Activated CD8-positive, alpha-beta memory T cell treated with anti-CD3 and anti-CD28 coated beads for 36 hours (primary cell): ENCODE results near the gene PSMB11. TPM values are rescaled to one million over a fixed set of nuclear protein-coding genes. Genes with fewer than 3 reads are reported as not detected.
"Not testable (repeated sequence)": the region's sequence is repeated elsewhere in the genome, so short reads cannot be mapped to it uniquely, and the experiment has no call there.

ENCODE experiments used
- CTCF ChIA-PET: fragments of 350-600 bp; sonication (Branson Sonifier 250); formaldehyde crosslinking; loops from one replicate; lab custom pipeline; 2021; ENCODE audit warnings: antibody characterized with exemption; lab: Charles Lee
- POLR2A ChIA-PET: fragments of 350-600 bp; sonication (Branson Sonifier 250); formaldehyde crosslinking; loops from one replicate; lab custom pipeline; 2021; ENCODE audit warnings: antibody characterized with exemption; lab: Charles Lee
- total RNA-seq, 2 experiments: library from RNA; stranded (reverse); gene quantifications; one replicate each; pipeline ENCODE4 v1.2.3, GENCODE V29; 2021

PSMB11 gene
- total RNA-seq, 2 experiments from 2014 or later: not detected

DNA sequence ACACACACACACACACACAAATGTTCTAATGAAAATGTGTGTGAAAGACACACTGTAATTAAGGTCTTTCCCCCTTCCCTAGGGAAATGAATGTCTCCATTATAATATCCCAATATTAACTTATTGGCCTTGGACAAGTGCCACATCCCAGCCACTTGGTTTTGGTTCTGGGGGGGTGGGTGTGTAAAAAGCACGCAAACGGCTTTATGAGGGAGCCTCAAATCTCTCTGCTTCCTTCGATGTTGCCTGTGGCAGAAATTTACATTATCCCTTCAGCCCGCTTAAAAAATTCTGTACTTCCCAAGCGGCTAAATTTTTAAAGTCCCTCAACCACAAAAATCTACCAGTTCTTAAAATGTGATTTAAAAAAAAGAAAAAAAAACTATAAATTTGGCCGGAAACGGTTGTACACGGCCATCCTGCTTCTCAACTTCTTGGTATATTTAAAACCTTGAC lies 32.5 kb upstream of the PSMB11 start:
- POLR2A ChIA-PET: no interaction called here

DNA sequence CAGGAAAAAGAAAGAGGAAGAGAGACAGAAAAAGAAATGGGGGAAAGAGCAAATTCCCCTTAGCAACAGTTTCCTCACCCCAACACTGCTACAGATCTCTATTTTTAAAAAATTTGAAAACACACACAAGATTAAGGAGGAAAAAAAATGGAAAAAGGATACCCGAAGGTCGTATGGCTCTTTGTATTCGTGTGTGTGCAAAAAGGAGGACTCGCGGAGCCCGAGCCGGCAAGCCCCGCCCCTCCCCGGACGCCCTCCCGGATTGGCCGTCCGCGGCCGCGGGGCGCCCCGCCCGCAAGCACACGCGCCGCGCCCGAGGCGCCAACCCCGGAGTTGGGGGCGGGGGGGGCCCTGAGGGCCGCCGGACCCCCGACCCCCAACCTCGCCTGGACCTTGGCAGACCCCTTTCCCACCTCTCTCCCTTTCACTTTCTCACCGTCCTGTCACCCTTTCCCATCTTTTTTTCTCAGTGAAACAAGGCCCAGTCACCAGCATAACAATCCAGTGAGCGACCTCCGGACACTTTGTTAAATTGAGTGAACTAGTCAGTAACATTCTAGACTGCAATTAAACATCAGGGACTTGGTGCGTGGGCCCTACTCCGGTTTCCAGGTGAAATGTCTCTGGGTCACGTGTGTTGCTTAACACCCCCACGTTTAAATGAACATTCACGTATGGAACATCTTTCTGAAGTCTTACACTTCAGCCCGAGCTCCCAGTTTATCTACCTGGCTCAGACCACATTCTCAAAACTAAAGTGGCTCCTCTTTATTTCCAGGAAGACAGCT lies 31.9 kb upstream of the PSMB11 start, which contains the start of gene C14orf93:
TSS of gene C14orf93 (minus strand) at position 205 of the 788 bp plus-strand sequence. CDS start 11,120 bp downstream, outside the sequence.
- POLR2A ChIA-PET: interaction anchor here (0.6 kb wide), 1 partner anchor 19 kb away, joined by 3 read pairs; no protein-coding TSS in a partner anchor

More for the DNA sequence above, 32.5 kb upstream of the PSMB11 start:
- CTCF ChIA-PET: interaction anchor here (0.6 to 1.3 kb wide), 2 partner anchors 15 to 450 kb away, joined by 3 to 6 read pairs; no protein-coding TSS in a partner anchor

GRCh38 chr14:23013054-23013748 lies 28.8 kb upstream of the PSMB11 start:
- CTCF ChIA-PET: interaction anchor here (1.2 to 1.7 kb wide), 2 partner anchors 17 to 45 kb away, joined by 3 read pairs; no protein-coding TSS in a partner anchor
- POLR2A ChIA-PET: no interaction called here

More for the DNA sequence above, 31.9 kb upstream of the PSMB11 start, which contains the start of gene C14orf93:
- CTCF ChIA-PET: interaction anchor here (0.5 to 2.2 kb wide), 4 partner anchors 15 to 1100 kb away, joined by 3 to 5 read pairs (median 4); no protein-coding TSS in a partner anchor

GRCh38 chr14:23013749-23014054 lies 28.3 kb upstream of the PSMB11 start:
- CTCF ChIA-PET: interaction anchor here (1.7 kb wide), 1 partner anchor 17 kb away, joined by 3 read pairs; no protein-coding TSS in a partner anchor
- POLR2A ChIA-PET: not testable (repeated sequence)

GRCh38 chr14:23015618-23016017 lies 26.4 kb upstream of the PSMB11 start:
- ChIA-PET CTCF (interaction anchor here (3.5 kb wide), 1 partner anchor 43 kb away, joined by 9 read pairs; the partner anchor contains the start of gene CDH24), POLR2A (no interaction called here)

- CTCF ChIA-PET: interaction anchor here (1.0 to 3.5 kb wide), 2 partner anchors 41 to 52 kb away, joined by 3 to 9 read pairs; partner anchors contain the start of gene CDH24
- POLR2A ChIA-PET: interaction anchor here (1.4 kb wide), 1 partner anchor 10 kb away, joined by 6 read pairs; no protein-coding TSS in a partner anchor
Measured at GRCh38 chr14:23017091-23017490, 24.9 kb upstream of the PSMB11 start.

DNA sequence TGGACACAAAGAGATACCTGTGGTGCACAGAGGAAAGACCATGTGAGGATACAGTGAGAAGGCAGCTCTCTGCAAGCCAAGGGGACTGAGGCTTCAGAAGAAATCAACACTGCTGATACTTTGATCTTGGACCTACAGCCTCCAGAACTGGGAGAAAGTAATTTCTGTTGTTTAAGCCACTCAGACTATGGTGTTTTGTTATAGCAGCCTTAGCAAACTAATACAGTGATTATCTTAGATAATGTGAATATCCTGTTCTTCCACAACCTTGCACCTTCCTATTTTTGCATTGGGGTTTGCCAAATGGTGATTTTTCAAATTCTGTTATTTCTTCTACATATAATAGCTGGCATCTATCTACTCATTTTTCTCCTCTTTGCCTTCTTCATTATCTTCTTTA lies 23.9 kb upstream of the PSMB11 start:
- ChIA-PET POLR2A (no interaction called here), CTCF (no interaction called here)

- ChIA-PET CTCF (interaction anchor here (0.6 to 1.3 kb wide), 3 partner anchors 14 to 161 kb away, joined by 3 to 4 read pairs (median 3); no protein-coding TSS in a partner anchor), POLR2A (no interaction called here)
Measured at GRCh38 chr14:23020143-23021128, 21.6 kb upstream of the PSMB11 start.

GRCh38 chr14:23021434-23021833 lies 20.6 kb upstream of the PSMB11 start:
- POLR2A ChIA-PET: interaction anchor here (0.6 kb wide), 1 partner anchor 19 kb away, joined by 14 read pairs; no protein-coding TSS in a partner anchor
- CTCF ChIA-PET: interaction anchor here (0.6 to 1.5 kb wide), 3 partner anchors 15 to 1221 kb away, joined by 3 to 6 read pairs (median 4); no protein-coding TSS in a partner anchor

DNA sequence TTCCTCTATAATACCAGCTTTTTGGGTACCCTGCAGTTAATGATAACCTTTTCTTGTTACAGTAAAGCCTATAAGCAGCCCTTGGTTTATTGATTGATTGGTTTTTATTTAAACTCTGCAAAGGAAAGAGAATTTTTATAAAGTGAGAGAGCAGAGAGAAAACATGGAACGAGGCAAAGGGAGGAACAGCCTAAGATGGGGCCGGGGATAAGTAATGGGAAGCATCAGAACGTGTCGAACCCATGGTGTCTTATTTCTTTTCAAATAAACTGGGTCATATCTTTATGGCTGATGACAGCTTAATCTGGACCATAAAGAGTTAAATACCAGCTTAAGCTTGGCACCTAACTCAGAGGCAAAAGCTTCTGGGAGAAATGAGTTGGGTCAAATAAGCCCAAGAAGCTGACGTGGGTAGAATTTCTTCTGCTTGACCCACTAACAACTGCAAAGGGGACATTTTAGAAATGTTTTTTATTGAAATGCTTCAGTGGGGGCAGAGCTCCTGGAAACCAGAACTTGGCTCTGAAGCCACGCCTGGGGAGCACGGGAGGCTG lies 20.0 kb upstream of the PSMB11 start:
- POLR2A ChIA-PET: interaction anchor here (0.6 kb wide), 1 partner anchor 20 kb away, joined by 14 read pairs; no protein-coding TSS in a partner anchor

GRCh38 chr14:23023022-23023794 lies 18.8 kb upstream of the PSMB11 start:
- CTCF ChIA-PET: interaction anchor here (1.6 to 2.2 kb wide), 3 partner anchors 16 to 35 kb away, joined by 4 to 7 read pairs (median 5); no protein-coding TSS in a partner anchor
- POLR2A ChIA-PET: interaction anchor here (0.6 kb wide), 1 partner anchor 22 kb away, joined by 6 read pairs; no protein-coding TSS in a partner anchor

More for the DNA sequence above, 20.0 kb upstream of the PSMB11 start:
- CTCF ChIA-PET: interaction anchor here (0.6 to 1.5 kb wide), 2 partner anchors 27 to 1221 kb away, joined by 3 to 6 read pairs; no protein-coding TSS in a partner anchor

- POLR2A ChIA-PET: interaction anchor here (0.6 kb wide), 1 partner anchor 22 kb away, joined by 6 read pairs; no protein-coding TSS in a partner anchor
- CTCF ChIA-PET: interaction anchor here (1.6 to 2.2 kb wide), 3 partner anchors 17 to 35 kb away, joined by 4 to 7 read pairs (median 5); no protein-coding TSS in a partner anchor
Measured at GRCh38 chr14:23023795-23024152, 18.2 kb upstream of the PSMB11 start.

DNA sequence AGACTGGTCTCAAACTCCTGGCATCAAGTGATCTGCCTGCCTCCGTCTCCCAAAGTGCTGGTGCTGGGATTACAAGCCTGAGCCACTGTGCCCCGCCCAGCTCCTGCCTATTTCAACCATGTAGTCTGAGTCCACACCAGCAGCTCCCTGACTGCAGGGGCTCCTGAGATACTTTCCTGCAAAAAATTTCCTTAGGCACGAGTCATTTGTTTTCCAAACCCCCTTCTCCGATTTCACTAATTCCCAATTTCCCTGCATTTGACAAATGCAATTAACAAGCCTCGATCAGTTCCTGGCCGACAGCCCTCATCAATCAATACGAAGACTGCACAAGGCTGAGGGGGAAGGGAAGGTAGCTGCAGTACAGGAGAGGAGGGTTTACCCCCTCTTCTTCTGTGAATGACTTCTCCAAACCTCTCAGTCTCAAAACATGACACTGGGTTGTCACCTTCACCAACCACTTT lies 17.4 kb upstream of the PSMB11 start:
- POLR2A ChIA-PET: interaction anchor here (1.4 kb wide), 1 partner anchor 30 kb away, joined by 4 read pairs; no protein-coding TSS in a partner anchor
- CTCF ChIA-PET: interaction anchor here (1.5 to 2.2 kb wide), 4 partner anchors 9 to 34 kb away, joined by 3 to 7 read pairs (median 4); no protein-coding TSS in a partner anchor

GRCh38 chr14:23025151-23025814 lies 16.7 kb upstream of the PSMB11 start:
- POLR2A ChIA-PET: interaction anchor here (1.4 kb wide), 1 partner anchor 31 kb away, joined by 4 read pairs; no protein-coding TSS in a partner anchor

GRCh38 chr14:23028799-23029198 lies 13.2 kb upstream of the PSMB11 start:
- ChIA-PET CTCF (interaction anchor here (0.5 to 5.1 kb wide), 5 partner anchors 22 to 1419 kb away, joined by 3 to 18 read pairs (median 3); no protein-coding TSS in a partner anchor), POLR2A (interaction anchor here (0.6 to 1.0 kb wide), 3 partner anchors 19 to 263 kb away, joined by 3 read pairs; partner anchors contain the start of gene OXA1L)

More at GRCh38 chr14:23025151-23025814, 16.7 kb upstream of the PSMB11 start:
- CTCF ChIA-PET: interaction anchor here (1.5 to 5.1 kb wide), 4 partner anchors 8 to 39 kb away, joined by 3 to 18 read pairs (median 6); no protein-coding TSS in a partner anchor
